Smooth muscle cell of the pulmonary artery (primary cell): ENCODE measurements around the gene MAP2. TPM values are rescaled to one million over a fixed set of nuclear protein-coding genes. Genes with fewer than 3 reads are reported as not detected.

Source experiments
- total RNA-seq: library from RNA; depleted of rRNA; stranded (reverse); fragments of >200 nt; gene quantifications from 2 replicates; pipeline ENCODE4 v1.2.3, GENCODE V29; 2014

MAP2 gene, protein sequence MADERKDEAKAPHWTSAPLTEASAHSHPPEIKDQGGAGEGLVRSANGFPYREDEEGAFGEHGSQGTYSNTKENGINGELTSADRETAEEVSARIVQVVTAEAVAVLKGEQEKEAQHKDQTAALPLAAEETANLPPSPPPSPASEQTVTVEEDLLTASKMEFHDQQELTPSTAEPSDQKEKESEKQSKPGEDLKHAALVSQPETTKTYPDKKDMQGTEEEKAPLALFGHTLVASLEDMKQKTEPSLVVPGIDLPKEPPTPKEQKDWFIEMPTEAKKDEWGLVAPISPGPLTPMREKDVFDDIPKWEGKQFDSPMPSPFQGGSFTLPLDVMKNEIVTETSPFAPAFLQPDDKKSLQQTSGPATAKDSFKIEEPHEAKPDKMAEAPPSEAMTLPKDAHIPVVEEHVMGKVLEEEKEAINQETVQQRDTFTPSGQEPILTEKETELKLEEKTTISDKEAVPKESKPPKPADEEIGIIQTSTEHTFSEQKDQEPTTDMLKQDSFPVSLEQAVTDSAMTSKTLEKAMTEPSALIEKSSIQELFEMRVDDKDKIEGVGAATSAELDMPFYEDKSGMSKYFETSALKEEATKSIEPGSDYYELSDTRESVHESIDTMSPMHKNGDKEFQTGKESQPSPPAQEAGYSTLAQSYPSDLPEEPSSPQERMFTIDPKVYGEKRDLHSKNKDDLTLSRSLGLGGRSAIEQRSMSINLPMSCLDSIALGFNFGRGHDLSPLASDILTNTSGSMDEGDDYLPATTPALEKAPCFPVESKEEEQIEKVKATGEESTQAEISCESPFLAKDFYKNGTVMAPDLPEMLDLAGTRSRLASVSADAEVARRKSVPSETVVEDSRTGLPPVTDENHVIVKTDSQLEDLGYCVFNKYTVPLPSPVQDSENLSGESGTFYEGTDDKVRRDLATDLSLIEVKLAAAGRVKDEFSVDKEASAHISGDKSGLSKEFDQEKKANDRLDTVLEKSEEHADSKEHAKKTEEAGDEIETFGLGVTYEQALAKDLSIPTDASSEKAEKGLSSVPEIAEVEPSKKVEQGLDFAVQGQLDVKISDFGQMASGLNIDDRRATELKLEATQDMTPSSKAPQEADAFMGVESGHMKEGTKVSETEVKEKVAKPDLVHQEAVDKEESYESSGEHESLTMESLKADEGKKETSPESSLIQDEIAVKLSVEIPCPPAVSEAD (N-terminal part only)
- total RNA-seq: 10.7 and 20.1 TPM in 2 replicates

DNA sequence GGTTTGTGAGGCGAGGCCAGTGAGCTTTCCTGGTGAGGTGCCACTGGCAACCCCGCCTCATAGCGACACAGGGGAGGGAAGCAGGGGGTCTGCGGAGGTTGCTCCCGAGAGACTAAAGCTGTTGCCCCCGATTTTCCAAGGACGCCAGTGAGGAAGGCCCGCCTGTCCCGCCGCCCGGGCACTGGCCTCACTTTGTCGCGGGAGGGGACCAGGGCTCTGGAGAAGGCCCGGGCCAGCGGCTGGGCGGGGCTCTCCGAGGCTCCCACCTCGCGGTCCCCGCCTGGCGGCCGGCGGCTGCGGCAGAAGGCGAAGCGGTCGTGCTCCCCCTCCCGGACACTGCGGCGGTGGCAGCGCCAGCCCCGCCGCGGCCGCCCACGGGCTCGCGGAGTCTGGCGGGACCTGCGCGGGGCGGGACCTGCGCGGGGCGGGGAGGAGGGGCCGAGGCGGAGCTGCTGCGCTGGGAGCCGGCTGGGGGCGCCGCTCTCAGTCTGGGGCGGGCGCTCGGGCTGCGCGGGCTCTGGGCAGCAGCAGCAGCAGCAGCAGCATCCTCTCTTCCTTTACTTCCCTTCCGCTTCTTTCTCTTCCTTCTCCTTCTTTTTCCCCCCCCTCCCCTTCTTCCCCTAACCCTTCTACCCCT, at the start of gene MAP2:
Gene MAP2 (plus strand): TSS at position 486 of the 637 bp plus-strand sequence. CDS start 229,124 bp downstream, outside the sequence.

DNA sequence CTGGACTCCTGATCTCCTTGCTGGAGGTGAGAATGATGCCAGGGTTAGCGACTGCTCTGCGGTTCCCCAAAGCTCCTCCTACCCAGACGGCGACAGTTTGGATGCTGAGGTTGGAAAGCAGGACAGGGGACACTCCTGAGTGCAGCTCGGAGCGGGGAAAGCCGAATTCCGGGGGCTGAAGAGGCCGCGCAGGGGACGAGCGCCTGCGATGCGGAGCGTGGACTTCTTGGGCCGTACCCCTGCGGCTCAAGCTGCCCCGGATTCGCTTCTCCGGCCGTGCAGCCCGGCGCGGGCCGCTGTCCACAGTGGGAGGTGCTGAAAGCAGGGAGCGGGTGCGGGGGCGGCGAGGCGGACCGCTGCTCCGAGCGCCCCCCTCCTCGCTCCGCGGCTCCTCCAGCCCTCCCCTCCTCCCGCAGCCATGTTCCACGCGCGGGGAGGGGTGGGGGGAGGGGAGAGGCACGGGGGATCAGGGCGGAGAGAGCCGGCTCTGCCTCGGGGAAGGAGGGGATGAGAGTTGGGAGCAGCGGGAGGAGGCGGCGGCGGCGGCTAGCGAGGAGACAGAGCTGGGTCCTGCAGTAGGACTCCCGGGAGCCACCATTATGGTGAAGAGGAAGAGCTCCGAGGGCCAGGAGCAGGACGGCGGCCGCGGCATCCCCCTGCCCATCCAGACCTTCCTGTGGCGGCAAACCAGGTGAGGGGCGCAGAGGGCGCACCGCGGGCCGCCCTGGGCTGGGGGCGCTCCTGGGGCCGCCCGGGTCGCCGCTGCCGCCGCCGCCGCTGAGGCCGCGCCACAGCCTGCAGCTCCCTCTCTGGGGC, 347.8 kb downstream of the MAP2 start, which contains the start of gene UNC80:
Gene UNC80 (plus strand): TSS at position 359 of the 816 bp plus-strand sequence. CDS start 241 bp downstream, at position 600.

